T-helper 9 cell (primary cell): ENCODE measurements around the gene NACA.
"Not testable (repeated sequence)": the region's sequence is repeated elsewhere in the genome, so short reads cannot be mapped to it uniquely, and the experiment has no call there.

Experiments used
- DNase-seq: peaks from one replicate; pipeline ENCODE4 v3.0.0-alpha.2; 2020
- total RNA-seq, 2 donors: gene quantifications; one replicate each; lab custom pipeline; 2026; lab: John Stamatoyannopoulos, UW

NACA gene
- 502 to 578 reads per million in 2 donors for total RNA-seq

GRCh38 chr12:56724972-56725722 is at the start of gene NACA:
NACA (minus strand) TSS chr12:56725299; CDS start chr12:56724521, 778 bp downstream.
- DNase-seq, result peak; percentile 92

- DNase-seq, result no peak
Measured at GRCh38 chr12:56773113-56773512, 48.0 kb upstream of the NACA start.

- no peak for DNase-seq
Measured at GRCh38 chr12:56772625-56773024, 47.5 kb upstream of the NACA start.

GRCh38 chr12:56769868-56770267 is 44.8 kb upstream of the NACA start:
- no peak for DNase-seq

- no peak for DNase-seq
Measured at GRCh38 chr12:56768424-56768823, 43.3 kb upstream of the NACA start.

GRCh38 chr12:56766535-56766934 is 41.4 kb upstream of the NACA start:
- no peak for DNase-seq

- DNase-seq, result no peak
Measured at GRCh38 chr12:56763753-56764657, 38.9 kb upstream of the NACA start.

GRCh38 chr12:56761812-56762211 is 36.7 kb upstream of the NACA start:
- DNase-seq, result no peak

- no peak for DNase-seq
Measured at GRCh38 chr12:56760460-56760859, 35.4 kb upstream of the NACA start.

- DNase-seq, result no peak
Measured at GRCh38 chr12:56759263-56759908, 34.3 kb upstream of the NACA start.

- no peak for DNase-seq
Measured at GRCh38 chr12:56758728-56759262, 33.7 kb upstream of the NACA start.

- not testable (repeated sequence) for DNase-seq
Measured at GRCh38 chr12:56757971-56758370, 32.9 kb upstream of the NACA start.

- no peak for DNase-seq
Measured at GRCh38 chr12:56753566-56753965, 28.5 kb upstream of the NACA start.

- DNase-seq, result peak; percentile 77
Measured at GRCh38 chr12:56751712-56752598, 26.9 kb upstream of the NACA start, which contains the start of gene PRIM1. PRIM1 (minus strand) TSS chr12:56752323; CDS start chr12:56752298, 25 bp downstream.

GRCh38 chr12:56750596-56750995 is 25.5 kb upstream of the NACA start:
- DNase-seq, result not testable (repeated sequence)

GRCh38 chr12:56749853-56750252 is 24.8 kb upstream of the NACA start:
- no peak for DNase-seq

GRCh38 chr12:56749359-56749758 is 24.3 kb upstream of the NACA start:
- no peak for DNase-seq

- no peak for DNase-seq
Measured at GRCh38 chr12:56728139-56728861, 3.2 kb upstream of the NACA start.

- DNase-seq, result not testable (repeated sequence)
Measured at GRCh38 chr12:56726196-56726675, 1.1 kb upstream of the NACA start.

- DNase-seq, result no peak
Measured at GRCh38 chr12:56725723-56726102, 614 bp upstream of the NACA start.

- no peak for DNase-seq
Measured at GRCh38 chr12:56724701-56724971, 463 bp downstream of the NACA start.
